ENCODE results near the gene SRPRA. TPM values are rescaled to one million over a fixed set of nuclear protein-coding genes. Genes with fewer than 3 reads are reported as not detected.

SRPRA gene, protein sequence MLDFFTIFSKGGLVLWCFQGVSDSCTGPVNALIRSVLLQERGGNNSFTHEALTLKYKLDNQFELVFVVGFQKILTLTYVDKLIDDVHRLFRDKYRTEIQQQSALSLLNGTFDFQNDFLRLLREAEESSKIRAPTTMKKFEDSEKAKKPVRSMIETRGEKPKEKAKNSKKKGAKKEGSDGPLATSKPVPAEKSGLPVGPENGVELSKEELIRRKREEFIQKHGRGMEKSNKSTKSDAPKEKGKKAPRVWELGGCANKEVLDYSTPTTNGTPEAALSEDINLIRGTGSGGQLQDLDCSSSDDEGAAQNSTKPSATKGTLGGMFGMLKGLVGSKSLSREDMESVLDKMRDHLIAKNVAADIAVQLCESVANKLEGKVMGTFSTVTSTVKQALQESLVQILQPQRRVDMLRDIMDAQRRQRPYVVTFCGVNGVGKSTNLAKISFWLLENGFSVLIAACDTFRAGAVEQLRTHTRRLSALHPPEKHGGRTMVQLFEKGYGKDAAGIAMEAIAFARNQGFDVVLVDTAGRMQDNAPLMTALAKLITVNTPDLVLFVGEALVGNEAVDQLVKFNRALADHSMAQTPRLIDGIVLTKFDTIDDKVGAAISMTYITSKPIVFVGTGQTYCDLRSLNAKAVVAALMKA
- 44.3 TPM for polyA plus RNA-seq (2013, experiment 1 of 2)
- 42.1 TPM for polyA plus RNA-seq (2013, experiment 2 of 2)

DNA sequence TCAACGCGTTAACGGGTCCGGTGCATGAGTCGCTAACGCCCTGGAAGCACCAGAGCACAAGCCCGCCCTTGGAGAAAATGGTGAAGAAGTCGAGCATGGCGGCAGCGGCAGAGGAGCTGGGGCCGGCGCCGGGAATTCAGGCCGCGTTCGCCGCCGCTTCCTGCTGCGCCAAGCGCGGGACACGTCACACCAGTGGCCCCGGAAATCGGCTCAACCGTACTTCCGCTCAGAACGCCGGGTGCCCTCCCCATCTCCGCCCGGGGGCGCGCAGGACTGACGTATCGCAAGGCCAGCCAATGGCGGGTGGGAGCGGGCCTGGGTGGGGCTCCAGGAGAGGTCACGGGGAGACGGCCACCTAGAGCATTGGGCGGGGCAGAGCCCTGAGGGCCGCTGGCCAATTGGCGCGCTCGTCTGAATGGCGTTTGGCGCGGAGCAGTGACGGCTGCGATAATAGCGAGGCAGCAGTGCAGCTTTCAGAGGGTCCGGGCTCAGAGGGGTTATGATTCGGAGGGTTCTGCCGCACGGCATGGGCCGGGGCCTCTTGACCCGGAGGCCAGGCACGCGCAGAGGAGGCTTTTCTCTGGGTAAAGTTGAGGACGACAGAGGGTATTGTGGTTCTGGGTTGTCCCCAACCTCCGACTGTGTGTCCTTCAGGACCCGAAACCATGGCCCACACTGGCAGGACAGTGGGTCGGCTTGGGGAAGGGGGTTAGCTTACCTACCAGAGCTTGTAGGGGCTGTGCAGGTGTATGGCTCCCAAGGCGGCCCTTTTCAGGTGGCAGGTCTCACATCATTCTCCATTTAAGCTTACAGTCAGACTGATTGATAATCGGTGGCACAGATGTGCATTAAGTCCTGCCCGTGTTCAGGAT, at the start of gene SRPRA, which contains the start of gene FOXRED1:
Gene SRPRA, minus strand, starts transcription at position 188 of the 872 bp plus-strand sequence. Its CDS starts 91 bp downstream, at position 97.
Gene FOXRED1, plus strand, starts transcription at position 447 of the 872 bp plus-strand sequence. Its CDS starts 53 bp downstream, at position 500.
- H3K79me1 ChIP-seq (ENCODE audit: low read length) = peaks cover 17% of the 10 kb centered on the region
- H2BK15ac ChIP-seq (replicated peaks; ENCODE audit: low read depth) = no peak within 1 kb of the TSS
- H3K27ac ChIP-seq (ENCODE audit: low read depth, low read length) = peak within 1 kb of the TSS; percentile 68
- H3K4me2 ChIP-seq (ENCODE audit: low read length) = peak within 1 kb of the TSS; percentile 48
- no peaks in the 10 kb centered on the region for H3K27me3 ChIP-seq (ENCODE audit: insufficient read depth, low read length, poor library complexity)
- peak within 1 kb of the TSS; percentile 40 for H3K18ac ChIP-seq (ENCODE audit: low read length)
- peak within 1 kb of the TSS; percentile 98 for H3K56ac ChIP-seq (ENCODE audit: low read length)
- no CpG with 5 or more reads among the region's 64 CpGs for WGBS (ENCODE audit: extremely low coverage, insufficient coverage, low lambda C conversion rate)
- peaks cover 21% of the 10 kb centered on the region for H3K36me3 ChIP-seq (ENCODE audit: control insufficient read depth, insufficient read depth, low read length)
- H2BK120ac ChIP-seq (ENCODE audit: low read depth, low read length) = no peak within 1 kb of the TSS
- peak within 1 kb of the TSS; percentile 72 for H3K23ac ChIP-seq (ENCODE audit: low read length)
- H2AK5ac ChIP-seq (ENCODE audit: low read length) = no peak within 1 kb of the TSS
- no peak within 1 kb of the TSS for H4K5ac ChIP-seq (ENCODE audit: low read length)
- peak; percentile 100 for DNase-seq
- peak within 1 kb of the TSS; percentile 98 for H3K9ac ChIP-seq (ENCODE audit: low read length)
- peak within 1 kb of the TSS; percentile 97 for H3K4me3 ChIP-seq (ENCODE audit: low read length)
- H4K8ac ChIP-seq (ENCODE audit: low read depth, low read length) = no peak within 1 kb of the TSS
- peaks cover 22% of the 10 kb centered on the region for H3K79me2 ChIP-seq (ENCODE audit: control insufficient read depth, insufficient read depth, low read length)
- no peaks in the 10 kb centered on the region for H3K4me1 ChIP-seq (ENCODE audit: control insufficient read depth, low read depth, low read length)
- peak within 1 kb of the TSS; percentile 89 for H3K4ac ChIP-seq (ENCODE audit: low read depth, low read length)
- peak within 1 kb of the TSS; percentile 57 for H2BK5ac ChIP-seq (ENCODE audit: low read length)

DNA sequence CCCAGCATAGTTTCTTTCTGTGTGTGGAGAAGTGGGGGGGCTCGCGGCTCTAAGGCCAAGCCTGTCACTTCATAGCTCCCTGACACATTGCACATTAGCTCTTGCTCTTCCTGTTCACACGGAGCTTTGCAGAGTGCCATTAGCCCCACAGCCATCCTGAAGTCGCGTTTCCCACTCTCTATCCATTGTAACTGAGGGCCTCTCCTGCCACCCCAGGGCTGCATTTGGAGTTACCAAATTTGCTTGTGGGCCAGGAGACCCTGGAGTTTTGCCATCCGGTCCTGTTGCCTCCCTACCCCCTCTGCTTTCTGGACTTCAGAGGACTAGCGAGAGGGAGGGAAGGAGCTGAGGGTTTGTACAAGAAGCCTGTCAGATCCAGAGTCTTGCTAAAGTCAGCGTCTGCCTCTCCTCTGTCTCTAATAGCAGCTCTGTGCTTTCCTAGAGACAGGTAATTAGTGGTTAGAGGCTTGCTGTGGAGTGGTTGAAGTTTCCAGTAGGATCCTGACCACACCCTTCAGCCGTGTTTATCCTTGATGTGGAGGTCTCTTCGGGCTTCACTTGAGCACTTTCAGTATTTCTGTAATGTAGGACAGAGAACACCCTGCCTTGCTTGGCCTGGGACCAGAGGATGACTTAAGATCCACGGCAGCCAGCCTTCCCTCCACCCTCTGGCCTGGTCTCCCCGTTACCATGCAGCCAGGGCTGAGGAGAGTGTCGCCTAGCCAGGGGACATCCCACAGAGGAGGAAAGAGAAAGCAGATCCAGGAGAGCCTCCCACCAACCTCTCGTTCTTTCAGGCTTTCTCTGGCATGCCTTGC, 49.3 kb upstream of the SRPRA start:
- H3K27ac ChIP-seq (ENCODE audit: low read depth, low read length) = no peak overlapping the region
- no peak overlapping the region for H2BK120ac ChIP-seq (ENCODE audit: low read depth, low read length)
- H4K5ac ChIP-seq (ENCODE audit: low read length) = no peak overlapping the region
- no peak overlapping the region for H2BK5ac ChIP-seq (ENCODE audit: low read length)
- H3K27me3 ChIP-seq (ENCODE audit: insufficient read depth, low read length, poor library complexity) = no peaks in the 10 kb centered on the region
- H3K4ac ChIP-seq (ENCODE audit: low read depth, low read length) = no peak overlapping the region
- no peaks in the 10 kb centered on the region for H3K4me1 ChIP-seq (ENCODE audit: control insufficient read depth, low read depth, low read length)
- H4K8ac ChIP-seq (ENCODE audit: low read depth, low read length) = no peak overlapping the region
- H3K79me2 ChIP-seq (ENCODE audit: control insufficient read depth, insufficient read depth, low read length) = no peaks in the 10 kb centered on the region
- no peak overlapping the region for H3K4me2 ChIP-seq (ENCODE audit: low read length)
- no peak overlapping the region for H3K4me3 ChIP-seq (ENCODE audit: low read length)
- H2BK15ac ChIP-seq (replicated peaks; ENCODE audit: low read depth) = no peak overlapping the region
- no peak overlapping the region for H3K18ac ChIP-seq (ENCODE audit: low read length)
- no peaks in the 10 kb centered on the region for H3K79me1 ChIP-seq (ENCODE audit: low read length)
- no peak overlapping the region for H3K9ac ChIP-seq (ENCODE audit: low read length)
- WGBS (ENCODE audit: extremely low coverage, insufficient coverage, low lambda C conversion rate) = no CpG with 5 or more reads among the region's 14 CpGs
- DNase-seq = no peak
- no peaks in the 10 kb centered on the region for H3K36me3 ChIP-seq (ENCODE audit: control insufficient read depth, insufficient read depth, low read length)
- no peak overlapping the region for H3K56ac ChIP-seq (ENCODE audit: low read length)
- no peak overlapping the region for H2AK5ac ChIP-seq (ENCODE audit: low read length)
- H3K23ac ChIP-seq (ENCODE audit: low read length) = no peak overlapping the region

DNA sequence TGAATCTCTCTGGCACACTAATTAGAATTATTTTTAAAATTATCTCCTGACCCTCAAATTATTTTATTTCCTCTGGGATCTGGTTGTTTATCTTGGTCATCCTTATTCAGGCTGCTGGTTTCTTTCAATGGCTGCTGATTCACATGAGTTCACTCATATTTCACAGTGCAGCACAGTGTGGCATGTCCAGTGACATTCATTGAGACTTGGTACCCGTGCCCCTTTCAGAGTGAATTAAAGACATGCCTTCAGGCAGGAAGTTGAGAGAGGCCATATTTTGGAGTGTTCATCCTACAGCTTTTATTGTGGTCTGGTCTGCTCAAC, 48.7 kb upstream of the SRPRA start:
- Histone ChIP-seq H2BK120ac (ENCODE audit: low read depth, low read length) (no peak overlapping the region), H3K27me3 (ENCODE audit: insufficient read depth, low read length, poor library complexity) (no peaks in the 10 kb centered on the region), H4K5ac (ENCODE audit: low read length) (no peak overlapping the region), H3K79me2 (ENCODE audit: control insufficient read depth, insufficient read depth, low read length) (no peaks in the 10 kb centered on the region), H3K4me3 (ENCODE audit: low read length) (no peak overlapping the region), H3K23ac (ENCODE audit: low read length) (no peak overlapping the region), H2BK5ac (ENCODE audit: low read length) (no peak overlapping the region), H3K4me1 (ENCODE audit: control insufficient read depth, low read depth, low read length) (no peaks in the 10 kb centered on the region), H3K56ac (ENCODE audit: low read length) (no peak overlapping the region), H3K4ac (ENCODE audit: low read depth, low read length) (no peak overlapping the region), H3K4me2 (ENCODE audit: low read length) (no peak overlapping the region), H3K18ac (ENCODE audit: low read length) (no peak overlapping the region), H3K9ac (ENCODE audit: low read length) (no peak overlapping the region), H4K8ac (ENCODE audit: low read depth, low read length) (no peak overlapping the region), H3K36me3 (ENCODE audit: control insufficient read depth, insufficient read depth, low read length) (no peaks in the 10 kb centered on the region), H3K79me1 (ENCODE audit: low read length) (no peaks in the 10 kb centered on the region), H3K27ac (ENCODE audit: low read depth, low read length) (no peak overlapping the region), H2BK15ac (replicated peaks; ENCODE audit: low read depth) (no peak overlapping the region), H2AK5ac (ENCODE audit: low read length) (no peak overlapping the region)
- no CpG with 5 or more reads among the region's 1 CpG for WGBS (ENCODE audit: extremely low coverage, insufficient coverage, low lambda C conversion rate)
- no peak for DNase-seq

DNA sequence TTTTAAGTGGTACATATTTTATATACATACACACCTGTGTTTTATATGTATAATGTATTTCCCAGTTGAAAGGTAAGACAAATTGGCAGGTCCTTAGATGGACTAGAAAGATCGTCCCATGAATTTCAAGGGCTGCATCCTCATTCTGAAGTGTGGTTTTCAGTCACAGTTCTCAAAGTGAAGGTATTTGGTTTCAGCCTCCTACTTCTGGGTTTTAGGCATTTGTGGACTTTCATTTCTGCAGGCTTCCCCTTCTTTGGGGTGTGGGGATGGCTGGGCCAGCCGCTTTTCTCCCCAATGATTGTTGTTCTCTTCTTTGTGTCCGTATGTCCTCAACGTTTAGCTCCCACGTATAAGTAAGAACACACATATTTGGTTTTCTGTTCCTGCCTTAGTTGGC, 45.1 kb upstream of the SRPRA start:
- no peak overlapping the region for H3K4ac ChIP-seq (ENCODE audit: low read depth, low read length)
- H3K27me3 ChIP-seq (ENCODE audit: insufficient read depth, low read length, poor library complexity) = no peaks in the 10 kb centered on the region
- no peak overlapping the region for H3K56ac ChIP-seq (ENCODE audit: low read length)
- H3K9ac ChIP-seq (ENCODE audit: low read length) = no peak overlapping the region
- no peak overlapping the region for H4K8ac ChIP-seq (ENCODE audit: low read depth, low read length)
- H3K79me1 ChIP-seq (ENCODE audit: low read length) = no peaks in the 10 kb centered on the region
- no peaks in the 10 kb centered on the region for H3K79me2 ChIP-seq (ENCODE audit: control insufficient read depth, insufficient read depth, low read length)
- H3K18ac ChIP-seq (ENCODE audit: low read length) = no peak overlapping the region
- no peak overlapping the region for H2BK15ac ChIP-seq (replicated peaks; ENCODE audit: low read depth)
- no peaks in the 10 kb centered on the region for H3K4me1 ChIP-seq (ENCODE audit: control insufficient read depth, low read depth, low read length)
- H4K5ac ChIP-seq (ENCODE audit: low read length) = no peak overlapping the region
- no peak overlapping the region for H2BK120ac ChIP-seq (ENCODE audit: low read depth, low read length)
- H2AK5ac ChIP-seq (ENCODE audit: low read length) = no peak overlapping the region
- H3K23ac ChIP-seq (ENCODE audit: low read length) = no peak overlapping the region
- no peak overlapping the region for H2BK5ac ChIP-seq (ENCODE audit: low read length)
- H3K4me3 ChIP-seq (ENCODE audit: low read length) = no peak overlapping the region
- H3K27ac ChIP-seq (ENCODE audit: low read depth, low read length) = no peak overlapping the region
- DNase-seq = no peak
- no CpG with 5 or more reads among the region's 5 CpGs for WGBS (ENCODE audit: extremely low coverage, insufficient coverage, low lambda C conversion rate)
- no peaks in the 10 kb centered on the region for H3K36me3 ChIP-seq (ENCODE audit: control insufficient read depth, insufficient read depth, low read length)
- no peak overlapping the region for H3K4me2 ChIP-seq (ENCODE audit: low read length)

DNA sequence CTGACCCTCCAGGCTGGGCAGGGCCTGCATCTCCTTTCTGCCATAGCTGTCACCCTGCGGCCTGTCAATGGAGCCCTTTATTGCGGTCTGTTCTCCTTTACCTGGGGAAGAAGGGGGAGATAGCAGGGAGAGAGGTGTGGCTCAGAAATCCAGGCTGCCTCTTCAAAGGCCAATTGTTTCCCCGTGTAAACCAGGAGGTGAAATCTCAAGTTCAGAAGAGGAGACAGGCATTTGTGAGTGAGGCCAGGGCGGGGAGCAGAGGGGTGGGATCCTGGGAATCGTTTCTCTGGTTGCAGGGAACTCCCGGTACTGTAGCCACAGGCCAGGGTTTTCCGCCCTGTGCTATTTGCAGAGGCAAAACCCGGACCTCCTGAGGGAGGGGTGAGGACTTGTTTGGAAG, 44.3 kb upstream of the SRPRA start:
- no peak overlapping the region for H3K4me3 ChIP-seq (ENCODE audit: low read length)
- H3K4me2 ChIP-seq (ENCODE audit: low read length) = no peak overlapping the region

More for the DNA sequence above, 44.3 kb upstream of the SRPRA start:
- Histone ChIP-seq H3K27me3 (ENCODE audit: insufficient read depth, low read length, poor library complexity) (no peaks in the 10 kb centered on the region), H3K56ac (ENCODE audit: low read length) (no peak overlapping the region), H4K5ac (ENCODE audit: low read length) (no peak overlapping the region), H3K4me1 (ENCODE audit: control insufficient read depth, low read depth, low read length) (no peaks in the 10 kb centered on the region), H3K9ac (ENCODE audit: low read length) (no peak overlapping the region), H2BK120ac (ENCODE audit: low read depth, low read length) (no peak overlapping the region), H2BK5ac (ENCODE audit: low read length) (no peak overlapping the region), H3K79me2 (ENCODE audit: control insufficient read depth, insufficient read depth, low read length) (no peaks in the 10 kb centered on the region), H2BK15ac (replicated peaks; ENCODE audit: low read depth) (no peak overlapping the region), H3K79me1 (ENCODE audit: low read length) (no peaks in the 10 kb centered on the region), H3K27ac (ENCODE audit: low read depth, low read length) (no peak overlapping the region), H4K8ac (ENCODE audit: low read depth, low read length) (no peak overlapping the region), H3K4ac (ENCODE audit: low read depth, low read length) (no peak overlapping the region), H2AK5ac (ENCODE audit: low read length) (no peak overlapping the region), H3K23ac (ENCODE audit: low read length) (no peak overlapping the region), H3K18ac (ENCODE audit: low read length) (no peak overlapping the region), H3K36me3 (ENCODE audit: control insufficient read depth, insufficient read depth, low read length) (no peaks in the 10 kb centered on the region)
- no peak for DNase-seq
- no CpG with 5 or more reads among the region's 8 CpGs for WGBS (ENCODE audit: extremely low coverage, insufficient coverage, low lambda C conversion rate)

Data from mesendoderm (in vitro differentiated cells).